Islet of Langerhans (tissue), 1 donor: ENCODE measurements around the gene ZNF277.

Source experiments
- FAIRE-seq: peaks from one replicate; lab custom pipeline; 2011; peaks lifted over from hg19 to GRCh38; lab: Jason Lieb, UNC

The ZNF277 gene

GRCh38 chr7:112254709-112255387 lies 48.4 kb downstream of the ZNF277 start:
- no peak for FAIRE-seq

GRCh38 chr7:112255388-112255720 lies 48.9 kb downstream of the ZNF277 start:
- no peak for FAIRE-seq

DNA sequence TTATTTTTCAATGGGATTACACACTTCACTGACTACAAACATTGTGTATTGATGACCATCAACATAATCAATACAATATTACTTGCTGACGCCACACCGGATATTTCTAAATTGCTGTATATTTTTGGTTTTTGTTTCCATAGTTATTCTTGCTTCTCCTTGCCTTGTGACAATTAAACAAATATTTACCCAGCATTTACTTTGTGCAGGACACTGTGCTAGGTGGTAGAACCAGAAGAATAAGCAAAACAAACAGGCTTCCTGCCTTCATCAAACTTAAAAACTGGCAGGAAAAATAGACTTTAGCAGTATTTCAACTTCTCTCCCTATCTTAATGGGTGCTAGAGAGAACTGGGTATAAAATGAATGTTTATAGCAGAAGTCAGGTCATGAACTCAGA lies 50.6 kb downstream of the ZNF277 start:
- peak; percentile 9 for FAIRE-seq

- no peak for FAIRE-seq
These were observed 54.4 kb downstream of the ZNF277 start for GRCh38 chr7:112260911-112261310.

GRCh38 chr7:112262036-112262435 lies 55.5 kb downstream of the ZNF277 start:
- FAIRE-seq, result peak; percentile 9

GRCh38 chr7:112262855-112263487 lies 56.5 kb downstream of the ZNF277 start:
- no peak for FAIRE-seq

- FAIRE-seq, result peak; percentile 55
These were observed 57.0 kb downstream of the ZNF277 start for GRCh38 chr7:112263519-112263918.

DNA sequence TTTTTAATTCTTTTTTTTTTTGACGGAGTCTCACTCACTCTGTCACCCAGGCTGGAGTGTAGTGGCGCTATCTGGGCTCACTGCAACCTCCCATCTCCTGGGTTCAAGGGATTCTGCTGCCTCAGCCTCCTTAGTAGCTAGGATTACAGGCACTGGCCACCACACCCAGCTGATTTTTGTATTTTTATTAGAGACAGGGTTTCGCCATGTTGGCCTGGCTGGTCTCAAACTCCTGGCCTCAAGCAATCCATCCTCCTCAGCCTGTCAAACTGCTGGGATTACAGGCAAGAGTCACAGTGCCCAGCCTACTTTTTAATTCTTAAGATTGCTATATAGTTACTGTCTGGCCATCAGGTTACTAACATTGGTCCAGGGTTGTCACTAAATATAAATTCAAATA lies 59.6 kb downstream of the ZNF277 start:
- FAIRE-seq, result no peak

DNA sequence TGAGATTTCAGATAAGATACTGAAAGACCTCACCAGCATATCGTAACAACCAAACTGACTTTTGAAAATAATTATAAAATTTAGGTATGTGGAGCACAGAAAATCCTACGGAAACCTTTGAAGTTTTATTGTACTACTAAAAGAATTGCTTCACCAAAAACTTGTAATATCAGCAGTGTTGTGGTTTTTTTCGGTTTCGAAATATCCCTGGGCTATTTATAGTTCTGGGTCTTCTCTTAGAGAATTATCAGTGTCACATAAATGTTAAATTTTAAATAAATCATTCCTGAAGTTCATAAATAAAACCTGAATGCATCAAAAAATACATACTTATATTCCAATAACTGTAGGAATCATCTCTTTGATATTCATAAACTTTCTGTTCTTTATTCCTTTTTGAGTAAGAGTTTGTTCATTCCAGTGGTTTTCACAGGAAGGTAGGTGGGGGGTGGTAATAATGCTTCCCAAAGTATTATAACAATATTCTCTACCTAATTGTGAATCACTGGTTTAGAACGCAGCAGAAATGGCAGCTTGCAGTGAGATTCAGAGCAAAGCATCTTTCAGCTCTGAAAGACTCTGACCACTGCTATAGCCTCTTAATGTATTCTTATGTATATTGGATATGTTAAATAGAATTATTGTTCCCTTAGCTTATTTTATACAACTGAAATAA lies 60.2 kb downstream of the ZNF277 start:
- FAIRE-seq, result peak; percentile 69

DNA sequence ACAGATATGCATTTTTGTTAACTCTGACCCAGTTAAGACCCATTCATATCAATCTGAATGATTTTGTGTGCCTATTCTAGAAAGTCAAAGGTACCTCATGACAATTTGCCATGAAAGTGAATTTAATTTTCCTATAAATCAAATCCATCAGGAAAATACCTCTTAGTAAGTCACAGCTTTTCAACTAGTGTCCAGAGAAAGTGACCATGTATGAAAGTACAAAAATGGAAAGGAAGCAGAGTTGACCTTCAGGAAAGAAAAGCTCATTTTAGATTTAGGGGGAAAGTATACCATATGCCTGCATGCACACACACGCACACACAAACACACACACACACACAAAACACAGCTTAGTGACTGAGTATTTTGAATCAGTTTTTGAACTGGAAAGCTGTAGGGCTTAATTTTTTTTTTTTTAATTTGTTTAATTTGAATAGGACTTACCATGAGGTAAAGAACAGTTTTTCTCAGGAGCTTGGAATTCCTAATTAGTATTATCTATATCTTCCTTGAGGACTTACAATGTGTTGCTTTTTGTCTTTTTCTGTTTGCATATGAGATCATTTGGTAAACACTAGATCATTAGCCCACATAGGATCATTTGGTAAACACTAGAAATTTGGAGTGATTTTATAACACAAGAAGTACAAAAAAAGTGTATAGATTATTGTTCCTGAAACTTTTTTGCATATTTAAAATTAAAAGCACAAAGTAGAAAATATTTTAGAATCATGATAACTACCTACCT lies 61.6 kb downstream of the ZNF277 start:
- peak; percentile 61 for FAIRE-seq

DNA sequence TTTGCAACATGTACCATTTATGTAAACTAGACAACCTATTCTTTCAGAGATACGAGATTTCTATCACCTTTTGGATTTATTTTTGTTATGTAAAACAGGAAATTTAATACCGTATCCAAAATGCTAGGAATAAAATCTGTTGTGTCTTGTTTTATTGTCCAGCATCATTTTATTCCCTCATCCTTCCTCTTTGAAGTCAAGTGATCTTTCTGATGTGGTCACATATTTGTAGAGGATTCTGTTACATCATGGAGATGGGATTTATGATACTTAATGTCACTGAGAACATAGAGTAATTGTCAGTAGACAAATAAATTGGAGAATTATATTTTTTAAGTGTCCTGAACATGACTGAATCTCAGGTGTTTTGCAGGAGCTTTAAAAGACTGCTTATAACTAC lies 64.7 kb downstream of the ZNF277 start:
- peak; percentile 17 for FAIRE-seq

GRCh38 chr7:112272921-112273561 lies 66.5 kb downstream of the ZNF277 start:
- no peak for FAIRE-seq

DNA sequence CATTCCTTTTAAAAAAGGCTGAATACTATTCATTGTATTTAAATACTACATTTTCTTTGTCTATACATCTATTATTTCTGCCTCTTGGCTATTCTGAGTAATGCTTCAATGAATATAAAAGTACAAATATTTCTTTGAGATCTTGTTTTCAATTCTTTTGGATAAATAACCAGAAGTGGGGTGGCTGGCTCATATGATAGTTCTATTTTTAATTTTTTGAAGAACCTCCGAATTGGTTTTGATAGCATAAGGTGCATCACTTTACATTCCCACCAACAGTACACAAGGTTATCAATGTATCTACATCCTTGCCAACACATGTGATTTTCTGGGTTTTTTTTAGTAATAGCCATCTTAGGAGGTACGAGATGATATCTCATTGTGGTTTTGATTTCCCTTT lies 72.5 kb downstream of the ZNF277 start:
- FAIRE-seq, result no peak

DNA sequence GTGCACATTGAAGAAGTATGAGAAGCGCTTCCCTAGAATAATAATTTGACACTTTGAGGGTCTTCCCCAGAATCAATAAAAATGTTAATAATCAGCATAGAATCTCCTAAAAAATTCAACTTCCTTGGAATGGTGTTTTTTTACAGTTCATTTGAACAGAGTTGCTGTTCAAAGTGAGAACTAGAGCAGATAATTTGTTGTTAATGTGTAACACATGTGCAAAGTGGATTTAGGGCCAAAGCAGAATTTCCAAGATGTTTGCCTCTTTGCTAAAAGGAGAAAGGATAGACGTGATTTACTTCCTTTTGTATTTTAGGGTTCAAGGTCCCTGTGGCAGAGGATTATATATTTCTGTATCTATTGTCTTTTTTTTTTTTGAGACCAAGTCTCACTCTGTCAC lies 73.8 kb downstream of the ZNF277 start:
- no peak for FAIRE-seq

DNA sequence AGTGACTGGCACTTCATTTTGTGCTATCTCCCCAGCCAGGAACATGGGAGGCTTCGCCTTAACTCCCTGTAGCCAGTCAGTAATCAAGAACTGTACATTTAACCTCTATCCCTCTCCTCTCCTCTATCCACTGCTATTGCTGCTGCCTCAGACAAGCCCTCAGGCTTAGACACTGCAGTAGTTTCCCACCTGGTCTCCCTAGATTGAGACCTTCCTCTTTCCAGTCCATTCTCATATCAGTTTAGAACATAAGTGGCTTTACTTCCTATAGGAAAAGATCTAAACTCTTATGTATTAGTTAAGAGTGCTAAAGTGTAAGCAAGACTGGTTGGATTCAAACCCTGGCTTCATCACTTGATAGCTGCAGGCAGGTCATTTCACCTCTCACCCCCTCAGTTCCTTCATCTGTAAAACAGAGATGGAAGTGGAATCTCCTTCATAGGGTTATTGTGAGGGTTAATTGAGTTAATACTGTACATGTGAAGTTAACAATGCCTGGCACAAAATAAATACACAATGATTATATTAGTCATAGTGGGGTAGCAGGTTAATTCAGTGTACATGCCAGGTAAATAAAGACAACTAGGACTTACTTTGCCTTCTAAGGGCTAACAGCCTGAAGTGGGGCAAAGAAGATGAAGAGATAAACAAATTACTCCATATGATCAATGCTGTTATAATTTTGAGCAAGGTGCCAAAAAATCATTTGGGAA lies 76.1 kb downstream of the ZNF277 start:
- FAIRE-seq, result no peak

- FAIRE-seq, result no peak
These were observed 77.0 kb downstream of the ZNF277 start for GRCh38 chr7:112283382-112283910.

GRCh38 chr7:112286250-112287086 lies 80.0 kb downstream of the ZNF277 start:
- FAIRE-seq, result no peak

DNA sequence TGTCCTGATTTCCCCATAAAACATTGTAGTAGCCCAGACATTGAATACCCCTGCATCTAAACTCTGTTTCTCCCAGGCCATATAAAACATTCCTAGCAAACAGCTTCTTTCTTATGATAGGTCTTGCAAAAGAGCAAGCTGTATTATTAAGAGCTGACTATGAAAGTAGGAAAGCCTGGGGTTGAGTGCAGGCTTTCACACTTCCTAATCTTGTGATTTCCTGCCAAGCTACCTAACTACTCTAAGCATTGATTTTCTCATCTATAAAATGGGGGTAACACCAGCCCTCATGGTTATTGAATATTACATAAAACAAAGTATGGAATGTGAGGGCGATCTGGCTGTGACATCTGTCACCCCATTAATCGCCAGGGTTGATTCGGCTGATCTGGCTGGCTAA lies 81.8 kb downstream of the ZNF277 start:
- FAIRE-seq, result no peak

GRCh38 chr7:112290065-112290464 lies 83.6 kb downstream of the ZNF277 start:
- FAIRE-seq, result no peak

DNA sequence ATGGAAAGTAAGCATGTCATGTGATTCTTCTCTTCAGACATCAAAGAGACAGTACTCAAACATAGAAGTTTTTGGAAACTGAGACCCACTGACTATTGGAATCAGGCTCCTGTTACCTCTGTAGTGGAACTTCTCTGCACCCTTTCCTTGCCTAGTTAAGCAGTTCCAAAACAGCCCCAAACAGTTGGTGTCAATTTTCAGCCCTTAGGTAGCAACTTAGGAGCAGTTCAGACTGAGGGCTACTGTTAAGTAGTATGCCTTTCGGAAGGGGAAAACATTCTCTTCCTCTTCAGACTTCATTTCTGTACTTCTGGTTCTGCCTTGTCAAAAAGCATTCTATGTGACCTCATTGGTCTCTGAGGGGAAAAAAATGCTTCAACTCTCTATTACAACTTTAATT lies 85.7 kb downstream of the ZNF277 start:
- FAIRE-seq, result no peak

DNA sequence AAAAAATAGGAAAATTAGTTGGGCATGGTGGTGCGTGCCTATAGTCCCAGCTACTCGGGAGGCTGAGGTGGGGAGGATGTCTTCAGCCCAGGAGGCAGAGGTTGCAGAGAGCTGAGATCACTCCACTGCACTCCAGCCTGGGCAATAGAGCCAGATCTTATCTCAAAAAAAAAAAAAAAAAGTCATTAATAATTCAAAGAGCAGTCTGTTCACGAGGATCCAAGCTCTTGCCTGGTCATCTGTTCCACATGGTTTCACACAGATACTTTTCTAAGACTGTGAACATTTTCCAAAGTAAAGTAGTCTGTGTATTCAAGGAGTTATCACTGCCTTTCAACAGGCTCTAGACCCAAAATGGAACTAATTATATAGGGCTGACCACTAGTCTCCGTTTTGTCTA lies 86.9 kb downstream of the ZNF277 start:
- FAIRE-seq, result no peak
